GM18907 (cell line): ENCODE results near the gene RELB.

ENCODE experiments used
- ATAC-seq: cut with Tn5 transposase; IDR thresholded peaks from one replicate; pipeline ENCODE4 v1.9.1; 2021; ENCODE audit warnings: mild to moderate bottlenecking, moderate library complexity; ENCODE audit not compliant: unreplicated experiment

RELB gene

GRCh38 chr19:45020071-45020470 is 18.8 kb downstream of the RELB start:
- no peak for ATAC-seq

- ATAC-seq = no peak
Measured at GRCh38 chr19:45021971-45022370, 20.7 kb downstream of the RELB start.

GRCh38 chr19:45023048-45023447 is 21.8 kb downstream of the RELB start:
- no peak for ATAC-seq

GRCh38 chr19:45025264-45025663 is 24.0 kb downstream of the RELB start:
- ATAC-seq = no peak

GRCh38 chr19:45027371-45027770 is 26.1 kb downstream of the RELB start:
- ATAC-seq = no peak

- ATAC-seq = no peak
Measured at GRCh38 chr19:45030825-45031224, 29.6 kb downstream of the RELB start.

- ATAC-seq = no peak
Measured at GRCh38 chr19:45032421-45032820, 31.2 kb downstream of the RELB start.

GRCh38 chr19:45035755-45036154 is 34.5 kb downstream of the RELB start:
- no peak for ATAC-seq

- no peak for ATAC-seq
Measured at GRCh38 chr19:45037393-45038169, 36.3 kb downstream of the RELB start.

- peak; percentile 81 for ATAC-seq
Measured at GRCh38 chr19:45038931-45039893, 37.9 kb downstream of the RELB start, which contains the start of gene CLASRP. Gene CLASRP (plus strand): TSS chr19:45039045. CDS start chr19:45040213, 1,168 bp downstream.

- no peak for ATAC-seq
Measured at GRCh38 chr19:45040059-45040771, 39.0 kb downstream of the RELB start.

- ATAC-seq = no peak
Measured at GRCh38 chr19:45041125-45041524, 39.9 kb downstream of the RELB start.

GRCh38 chr19:45045671-45046353 is 44.5 kb downstream of the RELB start:
- ATAC-seq = no peak

GRCh38 chr19:45046355-45046754 is 45.1 kb downstream of the RELB start:
- ATAC-seq = no peak

- ATAC-seq = no peak
Measured at GRCh38 chr19:45047188-45047797, 46.0 kb downstream of the RELB start.

GRCh38 chr19:45049073-45049736 is 47.9 kb downstream of the RELB start:
- ATAC-seq = no peak

GRCh38 chr19:45050036-45050435 is 48.8 kb downstream of the RELB start:
- ATAC-seq = no peak

GRCh38 chr19:45051929-45052579 is 50.8 kb downstream of the RELB start:
- ATAC-seq = no peak

- no peak for ATAC-seq
Measured at GRCh38 chr19:45056831-45057230, 55.6 kb downstream of the RELB start.
